ENCODE data around the gene B3GNT3. TPM values are rescaled to one million over a fixed set of nuclear protein-coding genes. Genes with fewer than 3 reads are reported as not detected.

Gene B3GNT3
- total and polyA plus RNA-seq, 2 of the 4 experiments (the other 2 are of a cell fraction), result not detected

- Histone ChIP-seq H2BK20ac (ENCODE audit: low read depth, low read length) (no peak overlapping the region), H4K20me1 (ENCODE audit: insufficient read depth, low read length) (no peaks in the 10 kb centered on the region), H3K23ac (ENCODE audit: low read depth, low read length) (no peak overlapping the region), H2BK120ac (ENCODE audit: low read depth, low read length) (no peak overlapping the region), H3K36me3 (ENCODE audit: control insufficient read depth, insufficient read depth, low read length) (no peaks in the 10 kb centered on the region), H3K56ac (ENCODE audit: extremely low read depth, insufficient read depth, low read length) (no peak overlapping the region), H3K27me3 (ENCODE audit: control insufficient read depth, insufficient read depth, low read length) (peaks cover 26% of the 10 kb centered on the region), H4K5ac (ENCODE audit: low read depth, low read length) (no peak overlapping the region), H3K9me3 (ENCODE audit: control insufficient read depth, insufficient read depth, low read length) (no peaks in the 10 kb centered on the region), H3K4me3 (ENCODE audit: insufficient read depth, low read depth, low read length) (no peak overlapping the region), H2BK5ac (ENCODE audit: low read depth, low read length, poor library complexity, severe bottlenecking) (no peak overlapping the region), H3K9me1 (ENCODE audit: insufficient read depth, low read length) (no peaks in the 10 kb centered on the region), H3K18ac (ENCODE audit: low read depth, low read length) (no peak overlapping the region), H3K9ac (ENCODE audit: low read depth, low read length) (no peak overlapping the region), H2AK5ac (ENCODE audit: low read depth, low read length) (no peak overlapping the region), H4K91ac (ENCODE audit: insufficient read depth, low read depth, low read length) (no peak overlapping the region), H3K14ac (replicated peaks; ENCODE audit: low read depth, low read length) (no peak overlapping the region), H3K4me2 (ENCODE audit: low read depth, low read length) (no peak overlapping the region), H3K79me1 (ENCODE audit: low read depth in 1 of 2, low read length in 2 of 2) (no peaks in the 10 kb centered on the region), H2AK9ac (replicated peaks; ENCODE audit: low read depth, low read length, poor library complexity) (no peak overlapping the region), H3K27ac (ENCODE audit: insufficient read depth, low read length) (no peak overlapping the region), H3K4ac (ENCODE audit: low read depth, low read length) (no peak overlapping the region), H2BK15ac (ENCODE audit: low read depth, low read length) (no peak overlapping the region), H2AFZ (replicated peaks; ENCODE audit: low read length, poor library complexity) (no peak overlapping the region), H3K4me1 (ENCODE audit: control insufficient read depth, insufficient read depth, low read length) (peaks cover 2% of the 10 kb centered on the region; the same call in 1 of the 2 replicates), H4K8ac (ENCODE audit: low read depth in 2 of 2, low read length in 2 of 2) (no peak overlapping the region)
- ChIA-PET CTCF (no interaction called here), POLR2A (ENCODE audit: unreplicated experiment) (no interaction called here)
- dilution Hi-C loops (cut with HindIII; ENCODE audit: low sequenced_read_pairs, unreplicated experiment), result no loop called here
- TF ChIP-seq ELK1 (IDR thresholded peaks at IDR 0.05; ENCODE audit: borderline replicate concordance, low read depth, low read length) (no peak), BHLHE40 (IDR thresholded peaks at IDR 0.05; ENCODE audit: low read depth, low read length) (no peak), CTCF (conservative IDR thresholded peaks at IDR 0.05; ENCODE audit: low read depth, low read length) (no peak), POLR2A (IDR thresholded peaks at IDR 0.05; ENCODE audit: low read depth, low read length) (no peak), RCOR1 (IDR thresholded peaks at IDR 0.05; ENCODE audit: insufficient replicate concordance, low read length) (no peak)
- in situ Hi-C loops (cut with MboI; ENCODE audit: low sequenced_read_pairs), result no loop called here
- no TSS peak for BruUV-seq (replicated peaks)
- DNase-seq, result no peak
- 84% methylated on average over 12 of the region's 13 CpGs; no CpG with 5 or more reads in 1 of the 2 experiments for WGBS, 2 experiments (ENCODE audit: extremely low coverage in 2 of 2, insufficient read length in 1 of 2)
- no peak for ATAC-seq (ENCODE audit: low read depth)
- intact Hi-C loops (cut with micrococcal nuclease), result no loop called here
Measured at GRCh38 chr19:17826508-17827056, 31.6 kb downstream of the B3GNT3 start.
